ENCODE measurements around the gene NOP56. TPM values are rescaled to one million over a fixed set of nuclear protein-coding genes. Genes with fewer than 3 reads are reported as not detected.
A peak's percentile ranks its signal among the peaks of the same experiment; 100 is the strongest.

NOP56 gene
- total RNA-seq, 1 donor from 2014 or later = 47.3 TPM

DNA sequence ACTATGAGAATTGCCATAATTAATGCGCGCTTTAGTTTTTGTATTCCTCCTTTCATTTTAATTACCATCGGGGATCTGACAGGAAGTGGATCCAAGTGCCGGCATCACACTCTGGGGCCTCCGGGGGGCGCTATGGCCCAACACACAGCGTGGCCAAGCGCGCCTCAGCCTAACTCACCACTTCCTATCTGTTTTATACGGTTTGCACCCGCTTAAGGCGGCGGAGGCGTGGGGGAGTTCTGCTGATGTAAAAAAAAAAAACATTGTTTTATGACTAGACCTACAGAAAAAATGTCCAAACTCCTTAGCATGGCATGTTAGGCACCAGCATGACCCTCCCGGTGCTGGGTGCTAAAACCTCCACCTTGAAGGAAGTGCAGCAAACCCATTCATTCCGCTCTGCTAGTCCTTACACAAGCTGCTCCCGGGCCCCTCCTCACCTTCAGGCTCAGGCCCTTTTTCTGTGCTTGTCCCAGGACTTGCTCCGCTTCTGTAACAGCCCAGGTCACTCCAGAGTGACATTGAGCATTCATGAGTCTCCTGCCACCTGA lies 35.7 kb downstream of the NOP56 start:
- Histone ChIP-seq H3K4me1 (peaks cover 15% of the 10 kb centered on the region), H3K27ac (replicated peaks) (no peak overlapping the region), H3K36me3 (no peaks in the 10 kb centered on the region), H3K27me3 (ENCODE audit: low read depth) (peaks cover 32% of the 10 kb centered on the region), H3K4me3 (no peak overlapping the region), H3K9me3 (replicated peaks) (no peaks in the 10 kb centered on the region)
- DNase-seq = peak; percentile 36
- TF ChIP-seq, protein P1, sequence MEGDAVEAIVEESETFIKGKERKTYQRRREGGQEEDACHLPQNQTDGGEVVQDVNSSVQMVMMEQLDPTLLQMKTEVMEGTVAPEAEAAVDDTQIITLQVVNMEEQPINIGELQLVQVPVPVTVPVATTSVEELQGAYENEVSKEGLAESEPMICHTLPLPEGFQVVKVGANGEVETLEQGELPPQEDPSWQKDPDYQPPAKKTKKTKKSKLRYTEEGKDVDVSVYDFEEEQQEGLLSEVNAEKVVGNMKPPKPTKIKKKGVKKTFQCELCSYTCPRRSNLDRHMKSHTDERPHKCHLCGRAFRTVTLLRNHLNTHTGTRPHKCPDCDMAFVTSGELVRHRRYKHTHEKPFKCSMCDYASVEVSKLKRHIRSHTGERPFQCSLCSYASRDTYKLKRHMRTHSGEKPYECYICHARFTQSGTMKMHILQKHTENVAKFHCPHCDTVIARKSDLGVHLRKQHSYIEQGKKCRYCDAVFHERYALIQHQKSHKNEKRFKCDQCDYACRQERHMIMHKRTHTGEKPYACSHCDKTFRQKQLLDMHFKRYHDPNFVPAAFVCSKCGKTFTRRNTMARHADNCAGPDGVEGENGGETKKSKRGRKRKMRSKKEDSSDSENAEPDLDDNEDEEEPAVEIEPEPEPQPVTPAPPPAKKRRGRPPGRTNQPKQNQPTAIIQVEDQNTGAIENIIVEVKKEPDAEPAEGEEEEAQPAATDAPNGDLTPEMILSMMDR (IDR thresholded peaks at IDR 0.05; ENCODE audit: borderline replicate concordance) = peak; percentile 61
- intact Hi-C loops (cut with micrococcal nuclease) = no loop called here

DNA sequence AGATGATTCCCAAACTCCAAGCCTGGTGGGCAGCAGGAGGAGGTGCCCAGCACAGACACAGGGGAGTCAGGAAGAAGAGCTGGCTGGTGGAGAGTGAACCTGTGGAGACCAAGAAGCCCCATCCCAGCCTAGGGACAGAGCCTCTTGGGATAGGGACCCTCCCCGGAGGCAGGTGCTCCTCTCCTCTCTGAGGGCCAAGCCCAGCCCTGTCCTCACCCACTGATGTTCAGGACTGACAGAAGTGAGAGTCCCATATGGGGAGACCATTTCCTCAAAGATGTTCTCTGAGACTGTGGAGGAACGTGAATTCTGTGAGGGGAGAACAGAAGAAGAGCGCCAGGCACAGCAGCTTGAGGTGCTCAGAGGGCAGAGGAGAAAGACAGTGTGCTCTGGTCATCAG lies 37.8 kb downstream of the NOP56 start:
- Histone ChIP-seq H3K27ac (replicated peaks) (no peak overlapping the region), H3K27me3 (ENCODE audit: low read depth) (peaks cover 51% of the 10 kb centered on the region), H3K4me1 (peaks cover 24% of the 10 kb centered on the region), H3K36me3 (no peaks in the 10 kb centered on the region), H3K4me3 (no peak overlapping the region), H3K9me3 (replicated peaks) (no peaks in the 10 kb centered on the region)
- DNase-seq = no peak
- TF ChIP-seq, protein P1 (IDR thresholded peaks at IDR 0.05; ENCODE audit: borderline replicate concordance) = no peak
- intact Hi-C loops (cut with micrococcal nuclease) = no loop called here

DNA sequence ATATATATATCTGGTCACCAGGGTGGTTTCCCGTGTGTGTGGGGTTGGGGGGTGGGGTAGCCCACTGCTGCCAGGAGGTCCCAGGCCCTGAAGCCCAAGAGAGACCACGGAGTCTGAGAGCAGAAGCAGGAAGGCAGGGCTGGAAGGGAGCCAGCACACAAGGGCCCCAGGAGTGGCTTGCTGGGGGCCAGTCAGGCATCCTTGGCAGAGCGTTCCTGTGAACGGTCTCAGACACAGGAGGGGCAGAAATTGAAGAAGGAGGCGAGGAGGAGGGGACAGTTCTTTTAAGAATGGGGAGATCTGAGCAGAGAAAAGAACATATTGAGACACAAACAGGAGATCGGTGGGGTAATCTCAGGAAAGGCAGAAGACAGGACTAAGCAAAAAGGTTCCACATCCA lies 38.3 kb downstream of the NOP56 start:
- no peaks in the 10 kb centered on the region for H3K36me3 ChIP-seq
- no peak overlapping the region for H3K27ac ChIP-seq (replicated peaks)
- peaks cover 51% of the 10 kb centered on the region for H3K27me3 ChIP-seq (ENCODE audit: low read depth)
- no peak overlapping the region for H3K4me3 ChIP-seq
- no peaks in the 10 kb centered on the region for H3K9me3 ChIP-seq (replicated peaks)
- H3K4me1 ChIP-seq = peaks cover 24% of the 10 kb centered on the region
- TF ChIP-seq, protein P1 (IDR thresholded peaks at IDR 0.05; ENCODE audit: borderline replicate concordance) = no peak
- no peak for DNase-seq
- intact Hi-C loops (cut with micrococcal nuclease) = no loop called here

DNA sequence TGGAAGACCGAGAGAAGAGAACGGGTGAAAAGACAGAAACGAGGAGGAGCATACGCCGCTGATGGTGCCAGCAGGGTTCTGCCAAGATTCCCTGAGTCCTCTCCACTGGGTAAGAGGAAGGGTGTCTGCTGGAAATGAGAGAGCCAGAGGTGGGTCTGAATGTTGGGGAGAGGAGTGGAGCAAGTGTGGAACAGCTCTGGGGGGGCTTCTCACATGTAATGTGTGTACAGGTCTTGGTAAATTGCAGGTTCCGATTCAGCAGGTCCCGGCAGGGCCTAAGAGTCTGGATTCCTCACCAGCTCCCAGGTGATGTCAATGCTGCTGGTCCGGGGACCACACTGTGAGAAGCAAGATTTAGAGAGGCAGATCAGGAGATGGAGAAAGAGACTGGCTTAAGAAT lies 38.7 kb downstream of the NOP56 start:
- no peaks in the 10 kb centered on the region for H3K9me3 ChIP-seq (replicated peaks)

DNA sequence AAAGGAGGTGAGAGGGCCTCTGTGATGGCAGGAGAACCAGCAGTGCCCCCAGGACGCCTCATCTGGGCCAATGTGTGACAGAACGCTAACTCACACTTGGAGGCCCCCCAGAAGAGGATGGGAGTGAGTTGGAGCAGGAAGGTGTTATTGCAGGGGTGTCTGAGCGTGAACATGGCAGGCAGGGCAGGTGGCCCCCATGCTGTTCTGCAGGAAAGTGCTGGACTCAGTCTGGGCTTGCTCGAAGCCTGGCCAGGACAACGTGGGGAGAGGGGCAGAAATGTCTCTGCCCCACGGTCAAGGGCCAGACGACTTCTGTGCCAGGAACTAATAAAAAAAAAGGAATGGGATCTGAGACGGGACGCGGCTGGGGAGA lies 39.2 kb downstream of the NOP56 start:
- H3K4me3 ChIP-seq = peak overlapping the region; percentile 72
- TF ChIP-seq, protein P1 (IDR thresholded peaks at IDR 0.05; ENCODE audit: borderline replicate concordance) = no peak
- no peak for DNase-seq
- H3K36me3 ChIP-seq = no peaks in the 10 kb centered on the region
- peak overlapping the region; percentile 89 for H3K27ac ChIP-seq (replicated peaks)
- H3K9me3 ChIP-seq (replicated peaks) = no peaks in the 10 kb centered on the region
- intact Hi-C loops (cut with micrococcal nuclease) = no loop called here
- peaks cover 24% of the 10 kb centered on the region for H3K4me1 ChIP-seq
- H3K27me3 ChIP-seq (ENCODE audit: low read depth) = peaks cover 51% of the 10 kb centered on the region

More for the DNA sequence above, 38.7 kb downstream of the NOP56 start:
- Histone ChIP-seq H3K27me3 (ENCODE audit: low read depth) (peaks cover 51% of the 10 kb centered on the region), H3K36me3 (no peaks in the 10 kb centered on the region), H3K27ac (replicated peaks) (peak overlapping the region; percentile 89), H3K4me1 (peaks cover 24% of the 10 kb centered on the region), H3K4me3 (no peak overlapping the region)
- TF ChIP-seq, protein P1 (IDR thresholded peaks at IDR 0.05; ENCODE audit: borderline replicate concordance) = no peak
- no peak for DNase-seq
- intact Hi-C loops (cut with micrococcal nuclease) = no loop called here
